ENCODE results near the gene SLC25A51. TPM values are rescaled to one million over a fixed set of nuclear protein-coding genes. Genes with fewer than 3 reads are reported as not detected.

The SLC25A51 gene
- total and polyA plus RNA-seq, 2 donors (not counting 3 experiments of a cell fraction or from before 2014, with no cell fraction given): 15.4 to 36.2 TPM

DNA sequence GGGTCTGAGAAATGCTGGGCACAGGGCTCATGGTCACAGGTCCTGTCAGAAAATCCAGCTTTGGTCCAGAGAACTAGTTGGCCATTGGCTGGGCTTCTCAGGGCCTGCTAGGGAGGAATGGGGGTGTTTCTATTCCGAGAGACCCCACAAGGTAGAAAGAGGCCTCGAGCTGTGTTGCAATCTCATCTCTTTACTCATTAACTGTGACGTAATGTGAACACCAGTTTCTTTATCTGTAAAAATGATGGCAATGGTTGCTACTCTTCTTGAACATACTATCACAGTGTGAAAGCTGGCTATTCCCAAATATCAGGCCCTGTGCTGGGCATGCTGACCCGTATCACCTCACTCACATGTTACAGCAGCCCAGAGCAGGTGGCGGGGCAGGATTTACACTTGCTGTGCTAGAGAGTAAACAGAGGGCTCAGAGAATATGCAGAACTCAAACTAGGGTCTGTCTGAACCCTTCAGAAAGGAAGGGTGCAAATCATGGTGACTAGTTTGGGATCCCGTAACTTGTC lies 35.7 kb upstream of the SLC25A51 start:
- Histone ChIP-seq H3K4me1 (ENCODE audit: control insufficient read depth, extremely low read depth, insufficient read depth, low read length) (peaks cover 52% of the 10 kb centered on the region), H4K20me1 (replicated peaks; ENCODE audit: control insufficient read depth, extremely low read depth, insufficient read depth, low read length) (no peaks in the 10 kb centered on the region)

More for the DNA sequence above, 35.7 kb upstream of the SLC25A51 start:
- dilution Hi-C loops (cut with MboI; ENCODE audit: extremely low pct_ligation_motif_present, low sequenced_read_pairs) (no loop called here), intact Hi-C loops (cut with micrococcal nuclease) (loop anchor here (2.0 kb wide), 1 partner anchor 13 kb away; no protein-coding TSS in a partner anchor)
- Histone ChIP-seq H2AFZ (ENCODE audit: low read depth, low read length) (no peak overlapping the region), H3K36me3 (ENCODE audit: control insufficient read depth in 2 of 2, extremely low read depth in 1 of 2, insufficient read depth in 2 of 2, low read length in 2 of 2) (peaks cover 0 to 1% of the 10 kb centered on the region in 2 experiments), H3K4me3 (replicated peaks in 1 of 3; ENCODE audit: insufficient read depth in 1 of 3, low read depth in 1 of 3, low read length in 3 of 3) (no peak overlapping the region), H3K9me1 (replicated peaks; ENCODE audit: control insufficient read depth, extremely low read depth, insufficient read depth, low read length) (no peaks in the 10 kb centered on the region), H3K27ac (ENCODE audit: insufficient read depth, low read depth, low read length) (no peak overlapping the region), H3K79me2 (ENCODE audit: control insufficient read depth, insufficient read depth, low read length) (peaks cover 2% of the 10 kb centered on the region), H3K9ac (replicated peaks; ENCODE audit: extremely low read depth, insufficient read depth, low read length) (no peak overlapping the region), H3K9me3 (replicated peaks; ENCODE audit: control insufficient read depth, insufficient read depth, low read length) (no peaks in the 10 kb centered on the region), H3K4me2 (ENCODE audit: insufficient read depth, low read length) (no peak overlapping the region), H3K27me3 (ENCODE audit: control insufficient read depth in 2 of 2, insufficient read depth in 2 of 2, low read length in 2 of 2) (no peaks in the 10 kb centered on the region)
- ChIA-PET CTCF (interaction anchor here (3.9 kb wide), 1 partner anchor 25 kb away, joined by 23 read pairs; no protein-coding TSS in a partner anchor), POLR2A (no interaction called here)
- TF ChIP-seq, protein P1, sequence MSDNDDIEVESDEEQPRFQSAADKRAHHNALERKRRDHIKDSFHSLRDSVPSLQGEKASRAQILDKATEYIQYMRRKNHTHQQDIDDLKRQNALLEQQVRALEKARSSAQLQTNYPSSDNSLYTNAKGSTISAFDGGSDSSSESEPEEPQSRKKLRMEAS (IDR thresholded peaks at IDR 0.05; ENCODE audit: insufficient read depth, insufficient read length): no peak
- TF ChIP-seq MYC (IDR thresholded peaks at IDR 0.05; ENCODE audit: low read depth, low read length) (no peak), JUN (IDR thresholded peaks at IDR 0.05; ENCODE audit: borderline replicate concordance, insufficient read depth, insufficient read length, low read depth) (no peak), GATA2 (IDR thresholded peaks at IDR 0.05; ENCODE audit: insufficient read depth, insufficient read length, low read depth, low read length) (no peak), EZH2 (IDR thresholded peaks at IDR 0.05; ENCODE audit: borderline replicate concordance, low read depth, low read length, severe bottlenecking) (no peak), POLR2AphosphoS5 (IDR thresholded peaks at IDR 0.05; ENCODE audit: insufficient read depth, low read depth, low read length) (no peak), FOS (IDR thresholded peaks at IDR 0.05; ENCODE audit: borderline replicate concordance, insufficient read depth, low read length) (no peak), POLR2A (IDR thresholded peaks at IDR 0.05; ENCODE audit: low read depth, low read length) (no peak)
- TF ChIP-seq, protein P2, sequence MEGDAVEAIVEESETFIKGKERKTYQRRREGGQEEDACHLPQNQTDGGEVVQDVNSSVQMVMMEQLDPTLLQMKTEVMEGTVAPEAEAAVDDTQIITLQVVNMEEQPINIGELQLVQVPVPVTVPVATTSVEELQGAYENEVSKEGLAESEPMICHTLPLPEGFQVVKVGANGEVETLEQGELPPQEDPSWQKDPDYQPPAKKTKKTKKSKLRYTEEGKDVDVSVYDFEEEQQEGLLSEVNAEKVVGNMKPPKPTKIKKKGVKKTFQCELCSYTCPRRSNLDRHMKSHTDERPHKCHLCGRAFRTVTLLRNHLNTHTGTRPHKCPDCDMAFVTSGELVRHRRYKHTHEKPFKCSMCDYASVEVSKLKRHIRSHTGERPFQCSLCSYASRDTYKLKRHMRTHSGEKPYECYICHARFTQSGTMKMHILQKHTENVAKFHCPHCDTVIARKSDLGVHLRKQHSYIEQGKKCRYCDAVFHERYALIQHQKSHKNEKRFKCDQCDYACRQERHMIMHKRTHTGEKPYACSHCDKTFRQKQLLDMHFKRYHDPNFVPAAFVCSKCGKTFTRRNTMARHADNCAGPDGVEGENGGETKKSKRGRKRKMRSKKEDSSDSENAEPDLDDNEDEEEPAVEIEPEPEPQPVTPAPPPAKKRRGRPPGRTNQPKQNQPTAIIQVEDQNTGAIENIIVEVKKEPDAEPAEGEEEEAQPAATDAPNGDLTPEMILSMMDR (IDR thresholded peaks at IDR 0.05; ENCODE audit: extremely low read depth in 1 of 2, insufficient read depth in 1 of 2, low read depth in 1 of 2, low read length in 2 of 2): no peak
- DNase-seq (ENCODE audit: low read depth, low spot score) (no peak), FAIRE-seq (no peak)
- BruUV-seq (replicated peaks): no TSS peak
